Neural crest cell (in vitro differentiated cells): Measurements from ENCODE around the gene E2F1. TPM values are rescaled to one million over a fixed set of nuclear protein-coding genes. Genes with fewer than 3 reads are reported as not detected.

Experiments used
- DNase-seq: peaks from one replicate; pipeline ENCODE4 v3.0.0; 2021; ENCODE audit warnings: low read depth, mixed read lengths, low spot score
- H3K27ac Mint-ChIP-seq: one replicate; pipeline ENCODE4 v1.8.0; 2021; ENCODE audit warnings: mild to moderate bottlenecking, mixed read lengths; ENCODE audit not compliant: unreplicated experiment
- H3K27me3 Mint-ChIP-seq: 2 replicates; pipeline ENCODE4 v1.8.0; 2021; ENCODE audit warnings: low read depth, mild to moderate bottlenecking, mixed read lengths
- H3K36me3 Mint-ChIP-seq: 2 replicates; pipeline ENCODE4 v1.8.0; 2021; ENCODE audit warnings: low read depth, mild to moderate bottlenecking, mixed read lengths
- H3K4me1 Mint-ChIP-seq: 2 replicates; pipeline ENCODE4 v1.8.0; 2021; ENCODE audit warnings: mixed read lengths
- H3K4me3 Mint-ChIP-seq: one replicate; pipeline ENCODE4 v1.8.0; 2021; ENCODE audit warnings: mild to moderate bottlenecking, mixed read lengths
- H3K9me3 Mint-ChIP-seq: 2 replicates; pipeline ENCODE4 v1.8.0; 2021; ENCODE audit warnings: mixed read lengths
- total RNA-seq: library from RNA; stranded (reverse); gene quantifications from 2 replicates; pipeline ENCODE4 v1.2.1, GENCODE V29; 2021
- TF ChIP-seq, protein P1 (sequence below): fragments of 200-600 bp; sonication (generic); conservative IDR thresholded peaks from 2 replicates; pipeline ENCODE4 v1.5.0; 2021; ENCODE audit warnings: antibody characterized with exemption, mild to moderate bottlenecking

The E2F1 gene
- total RNA-seq, 1 donor from 2014 or later = 94.9 TPM

GRCh38 chr20:33657704-33658095 lies 28.5 kb downstream of the E2F1 start:
- Mint-ChIP-seq H3K9me3 (no peaks in the 10 kb centered on the region), H3K27ac (no peak overlapping the region), H3K4me3 (peak overlapping the region; percentile 38), H3K36me3 (peaks cover 3% of the 10 kb centered on the region), H3K27me3 (peaks cover 5% of the 10 kb centered on the region), H3K4me1 (peaks cover 14% of the 10 kb centered on the region)
- TF ChIP-seq, protein P1, sequence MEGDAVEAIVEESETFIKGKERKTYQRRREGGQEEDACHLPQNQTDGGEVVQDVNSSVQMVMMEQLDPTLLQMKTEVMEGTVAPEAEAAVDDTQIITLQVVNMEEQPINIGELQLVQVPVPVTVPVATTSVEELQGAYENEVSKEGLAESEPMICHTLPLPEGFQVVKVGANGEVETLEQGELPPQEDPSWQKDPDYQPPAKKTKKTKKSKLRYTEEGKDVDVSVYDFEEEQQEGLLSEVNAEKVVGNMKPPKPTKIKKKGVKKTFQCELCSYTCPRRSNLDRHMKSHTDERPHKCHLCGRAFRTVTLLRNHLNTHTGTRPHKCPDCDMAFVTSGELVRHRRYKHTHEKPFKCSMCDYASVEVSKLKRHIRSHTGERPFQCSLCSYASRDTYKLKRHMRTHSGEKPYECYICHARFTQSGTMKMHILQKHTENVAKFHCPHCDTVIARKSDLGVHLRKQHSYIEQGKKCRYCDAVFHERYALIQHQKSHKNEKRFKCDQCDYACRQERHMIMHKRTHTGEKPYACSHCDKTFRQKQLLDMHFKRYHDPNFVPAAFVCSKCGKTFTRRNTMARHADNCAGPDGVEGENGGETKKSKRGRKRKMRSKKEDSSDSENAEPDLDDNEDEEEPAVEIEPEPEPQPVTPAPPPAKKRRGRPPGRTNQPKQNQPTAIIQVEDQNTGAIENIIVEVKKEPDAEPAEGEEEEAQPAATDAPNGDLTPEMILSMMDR = no peak
- no peak for DNase-seq

GRCh38 chr20:33656783-33657703 lies 29.1 kb downstream of the E2F1 start:
- TF ChIP-seq, protein P1 = no peak
- H3K4me1 Mint-ChIP-seq = peaks cover 12% of the 10 kb centered on the region
- peaks cover 3% of the 10 kb centered on the region for H3K36me3 Mint-ChIP-seq
- peaks cover 5% of the 10 kb centered on the region for H3K27me3 Mint-ChIP-seq
- H3K27ac Mint-ChIP-seq = no peak overlapping the region
- no peak for DNase-seq
- peak overlapping the region; percentile 38 for H3K4me3 Mint-ChIP-seq
- no peaks in the 10 kb centered on the region for H3K9me3 Mint-ChIP-seq

DNA sequence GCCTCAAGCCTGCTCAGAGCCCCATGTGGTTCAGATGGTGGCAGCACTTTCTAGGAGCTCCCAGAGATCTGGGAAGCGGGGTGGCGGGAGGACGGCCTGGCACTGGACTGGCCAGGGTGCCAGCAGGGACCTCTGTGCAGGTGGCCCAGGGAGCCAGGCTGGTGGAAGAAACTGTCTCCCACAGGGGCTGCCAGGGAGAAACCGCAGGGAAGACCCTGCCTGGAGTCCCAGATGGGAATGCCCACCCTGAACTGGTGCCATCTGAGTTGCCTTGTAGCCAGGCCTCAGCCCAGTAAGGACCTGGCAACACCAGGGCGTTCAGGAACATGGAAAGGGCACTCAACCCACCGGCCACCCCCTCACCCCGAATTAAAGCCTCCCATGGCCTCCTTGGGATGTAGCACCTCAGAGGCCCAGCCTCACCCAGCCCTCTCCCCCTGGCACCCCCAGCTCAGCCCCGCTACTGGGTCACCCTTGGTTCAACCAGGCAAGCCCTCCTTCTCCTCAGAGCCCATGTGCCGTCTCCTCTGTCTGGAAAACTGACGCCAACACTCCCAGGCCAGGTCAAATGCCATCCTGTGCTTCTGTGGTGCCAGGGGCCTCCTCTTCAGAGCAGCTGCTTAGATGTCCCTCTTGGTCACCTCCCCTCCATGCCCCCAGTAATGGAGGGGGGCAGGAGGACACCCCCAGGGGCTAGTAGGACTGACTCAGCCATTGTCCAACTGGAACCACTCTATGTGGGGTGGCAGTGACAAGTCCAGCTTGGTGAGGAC lies 30.0 kb downstream of the E2F1 start:
- H3K27me3 Mint-ChIP-seq = peaks cover 3% of the 10 kb centered on the region
- peaks cover 3% of the 10 kb centered on the region for H3K36me3 Mint-ChIP-seq
- H3K4me3 Mint-ChIP-seq = peak overlapping the region; percentile 19
- no peak for DNase-seq
- TF ChIP-seq, protein P1 = no peak
- no peaks in the 10 kb centered on the region for H3K9me3 Mint-ChIP-seq
- peak overlapping the region; percentile 58 for H3K27ac Mint-ChIP-seq
- peaks cover 16% of the 10 kb centered on the region for H3K4me1 Mint-ChIP-seq

GRCh38 chr20:33655164-33655563 lies 31.0 kb downstream of the E2F1 start:
- TF ChIP-seq, protein P1 = no peak
- Mint-ChIP-seq H3K4me1 (peaks cover 16% of the 10 kb centered on the region), H3K4me3 (peak overlapping the region; percentile 65), H3K36me3 (peaks cover 3% of the 10 kb centered on the region), H3K9me3 (no peaks in the 10 kb centered on the region), H3K27me3 (peaks cover 3% of the 10 kb centered on the region), H3K27ac (no peak overlapping the region)
- DNase-seq = no peak

DNA sequence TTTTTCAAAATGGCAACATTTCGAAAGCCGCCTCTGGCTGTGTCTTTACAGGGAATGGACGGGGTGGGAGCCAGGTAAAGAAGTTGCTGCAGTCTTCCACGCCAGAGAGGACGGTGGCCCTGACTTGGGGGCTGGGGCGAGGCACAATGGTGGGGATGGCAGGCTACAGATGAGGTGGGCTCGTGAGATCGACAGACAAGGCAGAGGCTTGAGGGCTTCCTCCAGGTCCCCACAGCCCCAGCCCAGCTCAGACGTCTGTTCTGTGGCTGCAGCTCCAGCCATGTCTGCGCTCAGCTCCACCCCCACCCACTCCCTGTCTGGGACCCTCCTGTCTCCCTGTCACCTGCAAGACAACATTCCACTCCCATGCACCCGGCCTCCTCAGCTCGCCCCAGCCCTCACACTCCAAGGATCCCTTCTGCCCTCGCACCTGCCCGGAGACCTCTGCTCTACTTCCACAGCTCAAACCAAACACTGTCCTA lies 31.5 kb downstream of the E2F1 start:
- TF ChIP-seq, protein P1 = no peak
- Mint-ChIP-seq H3K4me1 (peaks cover 19% of the 10 kb centered on the region), H3K27me3 (peaks cover 3% of the 10 kb centered on the region), H3K4me3 (peak overlapping the region; percentile 65), H3K36me3 (peaks cover 3% of the 10 kb centered on the region), H3K9me3 (no peaks in the 10 kb centered on the region), H3K27ac (no peak overlapping the region)
- no peak for DNase-seq
